ENCODE results near the gene CCM2L.
"Not testable (repeated sequence)": the region's sequence is repeated elsewhere in the genome, so short reads cannot be mapped to it uniquely, and the experiment has no call there.

CCM2L gene

DNA sequence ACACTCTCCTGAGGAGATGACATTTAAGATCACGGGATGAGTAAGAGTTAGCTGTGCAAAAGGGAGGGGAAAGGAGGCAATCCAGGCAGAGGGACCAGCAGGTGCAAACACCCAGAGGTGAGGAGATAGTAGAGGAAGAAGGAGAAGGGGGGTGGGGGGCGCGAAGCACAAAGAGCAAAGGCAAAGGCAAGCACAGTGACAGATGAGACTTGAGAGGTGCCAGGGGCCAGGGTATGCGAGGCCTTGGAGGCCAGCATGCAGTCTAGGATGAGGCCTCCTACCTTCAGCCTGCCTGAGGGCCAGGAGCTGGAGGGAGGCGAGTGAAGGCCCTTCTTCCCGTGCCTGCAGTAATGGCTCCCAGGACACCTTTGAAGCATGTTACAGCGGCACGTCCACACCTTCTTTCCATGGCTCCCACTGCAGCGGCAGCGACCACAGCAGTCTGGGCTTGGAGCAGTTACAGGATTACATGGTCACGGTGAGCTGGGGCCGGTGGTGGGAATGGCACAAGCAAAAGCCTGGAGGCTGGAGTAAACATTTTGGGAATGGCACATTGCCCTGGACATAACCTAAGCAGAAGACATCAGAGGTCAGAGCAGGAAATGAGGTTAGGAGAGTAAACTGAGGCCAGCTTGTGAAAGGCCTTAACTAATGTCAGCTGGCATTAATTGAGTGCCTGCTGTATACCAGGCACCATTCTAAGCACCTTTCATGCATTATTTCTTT lies 18.6 kb downstream of the CCM2L start:
- DNase-seq (ENCODE audit: low read depth in 2 of 2) = no peak

GRCh38 chr20:32029561-32029960 lies 19.3 kb downstream of the CCM2L start:
- DNase-seq (ENCODE audit: low read depth in 2 of 2) = no peak

- no peak for DNase-seq (ENCODE audit: low read depth in 2 of 2)
Measured at GRCh38 chr20:32031007-32031958, 21.0 kb downstream of the CCM2L start.

- DNase-seq (ENCODE audit: low read depth in 2 of 2) = no peak
Measured at GRCh38 chr20:32033316-32033715, 23.1 kb downstream of the CCM2L start.

DNA sequence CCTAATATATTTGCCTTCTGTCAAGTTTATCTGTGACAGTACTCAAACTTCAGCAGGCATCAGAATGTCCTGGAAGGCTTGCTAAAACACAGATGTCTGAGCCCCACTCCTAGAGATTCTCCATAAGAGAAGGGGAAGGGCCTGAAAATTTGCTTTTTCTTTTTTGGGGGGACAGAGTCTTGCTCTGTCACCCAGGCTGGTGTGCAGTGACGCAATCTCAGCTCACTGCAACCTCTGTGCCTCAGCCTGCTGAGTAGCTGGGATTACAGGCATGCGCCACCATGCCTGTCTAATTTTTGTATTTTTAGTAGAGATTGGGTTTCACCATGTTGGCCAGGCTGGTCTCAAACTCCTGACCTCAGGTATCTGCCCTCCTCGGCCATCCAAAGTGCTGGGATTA lies 23.5 kb downstream of the CCM2L start:
- not testable (repeated sequence) for DNase-seq (ENCODE audit: low read depth in 2 of 2)

DNA sequence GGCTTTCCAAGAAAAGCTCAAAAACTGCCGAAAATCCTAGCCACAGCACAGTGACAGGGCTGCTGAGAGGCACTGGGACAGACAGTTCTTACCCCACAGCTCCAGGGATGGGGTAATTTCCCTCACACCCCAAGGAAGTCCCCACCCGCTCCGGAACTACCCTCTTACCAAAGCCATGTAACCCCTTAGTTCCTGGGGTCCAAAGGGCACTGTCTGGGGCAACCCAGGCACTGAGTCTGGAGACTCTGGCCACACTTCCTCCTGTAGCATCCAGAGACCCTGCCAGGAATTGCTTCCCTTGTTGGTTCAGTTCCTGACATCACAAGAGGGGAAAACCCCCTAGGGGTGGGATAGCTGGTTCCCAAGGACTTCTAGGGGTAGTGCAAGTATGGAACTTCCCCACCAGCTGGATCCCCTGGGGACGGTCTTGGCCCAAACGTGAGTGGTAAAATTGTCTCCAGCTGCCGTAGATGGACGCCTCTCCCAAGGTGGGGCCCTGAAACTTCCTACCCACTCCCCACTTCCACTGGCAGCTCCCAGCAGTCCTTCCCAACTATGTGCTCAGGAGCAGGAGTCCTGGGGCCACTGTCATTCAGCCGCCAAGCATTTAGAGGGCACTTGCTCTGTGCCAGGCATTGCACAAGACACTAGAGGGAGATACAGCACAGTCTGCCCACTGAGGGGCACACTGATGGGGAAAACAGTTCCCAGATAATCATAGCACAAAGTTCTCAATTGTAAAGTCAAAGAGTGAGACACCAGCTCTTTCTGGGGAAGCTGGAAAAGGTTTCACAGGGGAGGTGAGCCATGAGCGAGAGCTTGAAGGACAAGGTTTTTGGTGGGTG lies 24.6 kb downstream of the CCM2L start:
- no peak for DNase-seq (ENCODE audit: low read depth in 2 of 2)

DNA sequence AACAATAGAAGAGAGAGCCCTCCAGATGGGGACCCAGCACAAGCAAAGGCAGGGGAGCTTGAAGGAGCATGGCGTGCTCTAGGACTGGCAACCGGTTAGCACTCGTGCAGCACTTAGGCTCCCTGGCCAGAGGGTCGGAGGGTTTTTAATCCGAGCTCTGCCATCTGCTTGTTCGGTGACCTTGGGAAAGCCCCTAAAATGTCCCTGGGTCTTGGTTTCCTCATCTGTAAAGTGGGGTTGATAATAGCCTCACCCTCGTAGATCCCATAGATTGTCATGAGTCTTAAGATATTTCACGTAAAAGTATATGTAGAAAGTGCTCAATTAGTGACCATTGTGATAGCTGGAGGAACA lies 25.2 kb downstream of the CCM2L start:
- DNase-seq (ENCODE audit: low read depth in 2 of 2) = no peak

- DNase-seq (ENCODE audit: low read depth in 2 of 2) = no peak
Measured at GRCh38 chr20:32036252-32036651, 26.0 kb downstream of the CCM2L start.

- DNase-seq (ENCODE audit: low read depth in 2 of 2) = no peak
Measured at GRCh38 chr20:32036716-32037485, 26.7 kb downstream of the CCM2L start.

DNA sequence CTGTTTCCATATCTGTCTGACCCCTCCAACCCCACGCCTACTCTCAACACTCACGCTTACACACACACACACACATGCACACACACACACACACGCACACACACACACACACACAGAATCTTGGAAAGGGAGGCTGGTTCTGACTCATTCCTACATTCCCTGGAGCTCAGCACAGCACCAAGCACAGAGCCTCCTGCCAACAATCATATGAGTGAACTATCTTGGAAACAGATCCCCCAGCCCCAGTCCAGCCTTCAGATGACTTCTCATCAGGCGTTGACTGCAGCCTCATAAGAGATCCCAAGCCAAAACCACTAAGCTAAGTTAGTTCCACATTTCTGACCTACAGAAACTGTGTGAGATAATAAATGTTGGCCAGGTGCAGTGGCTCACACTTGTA lies 27.7 kb downstream of the CCM2L start:
- DNase-seq (ENCODE audit: low read depth in 2 of 2) = no peak

- DNase-seq (ENCODE audit: low read depth in 2 of 2) = no peak
Measured at GRCh38 chr20:32040142-32040953, 30.1 kb downstream of the CCM2L start.

DNA sequence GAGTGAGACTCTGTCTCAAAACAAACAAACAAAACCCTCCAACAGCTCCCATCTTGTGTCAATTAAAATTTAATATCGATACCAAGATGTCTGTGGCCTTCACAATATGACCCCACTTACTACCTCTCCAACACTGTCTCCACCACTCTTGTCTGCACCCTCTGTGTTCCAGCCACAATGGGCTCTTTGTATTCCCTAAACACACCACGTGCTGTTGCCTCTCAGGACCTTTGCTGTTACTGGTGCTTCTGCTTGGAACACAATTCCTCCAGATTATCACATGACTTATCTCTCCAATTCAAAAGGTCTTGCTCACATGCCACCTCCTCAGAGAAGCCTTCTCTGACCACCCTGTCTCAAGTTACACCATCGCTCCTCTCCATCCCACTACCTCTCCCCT lies 35.8 kb downstream of the CCM2L start:
- no peak for DNase-seq (ENCODE audit: low read depth in 2 of 2)

GRCh38 chr20:32050324-32050841 lies 40.1 kb downstream of the CCM2L start:
- no peak for DNase-seq (ENCODE audit: low read depth in 2 of 2)

DNA sequence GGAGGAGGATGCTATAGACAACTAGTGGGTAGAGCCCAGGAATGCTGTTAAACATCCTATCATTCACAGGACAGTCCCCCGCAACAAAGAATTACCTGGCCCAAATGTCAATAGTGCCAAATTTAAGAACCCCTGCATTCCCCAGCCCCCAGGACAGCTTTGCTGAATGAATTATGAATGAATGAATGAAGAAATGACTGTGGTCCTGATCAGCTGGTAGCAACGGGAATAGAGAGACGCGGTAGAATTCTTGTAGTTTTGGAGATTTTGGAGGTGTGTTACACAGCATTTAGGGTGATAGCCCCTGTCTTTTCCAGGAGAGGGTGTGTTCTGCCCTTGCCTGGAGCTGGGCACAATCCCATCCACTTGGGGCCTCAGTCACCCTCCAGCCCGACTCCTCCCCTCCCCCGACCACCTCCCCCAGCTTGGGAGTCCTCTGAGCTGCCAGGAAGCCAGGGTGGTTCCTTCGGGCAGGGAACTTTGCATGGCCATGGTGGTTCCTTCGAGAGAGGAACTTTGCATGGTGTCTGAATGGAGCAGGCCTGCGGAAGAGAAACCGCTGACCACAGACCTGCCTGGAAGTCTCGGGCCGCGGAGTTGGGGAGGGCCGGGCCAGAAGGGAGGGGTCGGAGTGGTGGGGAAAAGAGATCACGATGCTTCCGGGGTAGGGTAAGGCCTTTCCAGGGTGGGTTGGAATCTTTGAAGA lies 40.8 kb downstream of the CCM2L start:
- no peak for DNase-seq (ENCODE audit: low read depth in 2 of 2)

DNA sequence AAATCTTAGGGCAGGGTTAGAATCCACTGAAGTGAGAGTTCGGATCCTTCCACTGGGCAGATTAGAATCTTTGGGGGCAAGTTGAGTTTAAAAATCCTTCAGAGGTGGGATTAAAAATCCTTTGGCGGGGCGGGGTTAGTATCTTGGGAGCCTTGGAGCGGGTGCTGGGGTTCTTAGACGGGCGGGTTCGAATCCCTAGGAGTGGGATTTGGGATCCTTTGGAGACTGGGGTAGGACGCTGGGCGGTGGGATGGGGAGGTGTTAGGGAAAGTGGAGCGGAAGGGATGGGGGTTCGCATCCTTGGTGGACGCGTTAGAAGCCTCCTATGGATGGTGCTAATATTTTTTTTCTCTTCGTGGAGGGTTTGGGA lies 41.5 kb downstream of the CCM2L start:
- DNase-seq (ENCODE audit: low read depth in 2 of 2) = no peak

DNA sequence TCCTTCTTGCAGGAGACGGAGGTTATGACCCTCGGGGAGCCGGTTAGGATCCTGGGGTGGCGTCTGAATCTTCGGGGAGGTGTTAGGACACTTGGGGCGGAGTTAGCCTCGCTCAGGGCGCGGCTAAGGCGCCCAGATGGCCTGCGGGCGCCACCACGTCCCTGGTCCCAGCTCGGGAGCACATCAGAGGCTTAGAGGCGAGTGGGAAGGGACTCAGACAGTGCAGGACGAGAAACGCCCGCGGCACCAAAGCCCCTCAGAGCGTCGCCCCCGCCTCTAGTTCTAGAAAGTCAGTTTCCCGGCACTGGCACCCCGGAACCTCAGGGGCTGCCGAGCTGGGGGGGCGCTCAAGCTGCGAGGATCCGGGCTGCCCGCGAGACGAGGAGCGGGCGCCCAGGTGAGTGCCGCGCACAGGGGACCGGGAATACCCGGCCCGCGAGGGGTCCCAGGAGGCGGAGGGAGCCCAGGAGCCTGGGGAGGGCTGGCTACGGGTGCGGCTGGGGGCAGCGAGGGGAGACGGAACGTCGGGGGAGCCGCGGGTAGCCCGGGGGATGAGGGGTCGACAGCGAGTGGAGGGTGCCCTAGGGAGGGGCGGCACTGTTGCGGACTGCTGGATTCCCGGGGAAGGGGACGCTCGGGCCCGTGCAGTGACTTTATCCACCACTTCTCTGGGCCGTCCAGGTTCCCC lies 42.0 kb downstream of the CCM2L start, which contains the start of gene HCK:
Gene HCK, plus strand, starts transcription at position 153 of the 688 bp plus-strand sequence.
- no peak for DNase-seq (ENCODE audit: low read depth in 2 of 2)

- DNase-seq (ENCODE audit: low read depth in 2 of 2) = no peak
Measured at GRCh38 chr20:32052778-32053362, 42.6 kb downstream of the CCM2L start.

DNA sequence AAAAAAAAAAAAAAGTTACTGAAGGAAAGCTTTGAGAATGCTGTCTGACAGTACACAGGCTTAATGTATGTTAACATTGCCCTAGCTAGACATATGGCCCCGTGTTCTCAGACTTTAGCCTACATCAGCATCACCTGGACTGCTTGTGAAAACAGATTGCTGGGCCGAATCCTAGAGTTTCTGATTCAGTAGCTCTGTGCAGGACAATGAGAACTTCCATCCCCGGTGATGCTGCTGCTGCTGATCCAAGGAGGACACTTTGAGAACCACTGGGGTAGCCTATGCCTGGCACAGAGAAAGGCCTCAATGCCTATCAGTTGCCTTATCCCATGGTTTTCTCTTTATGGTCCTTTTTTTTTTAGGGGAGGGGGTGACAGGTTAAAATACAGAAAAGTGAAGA lies 43.4 kb downstream of the CCM2L start:
- DNase-seq (ENCODE audit: low read depth in 2 of 2) = no peak
